Heart left ventricle (tissue), 13 donors: ENCODE results near the gene RAB6B.

ENCODE experiments used
- POLR2A ChIP-seq, 2 donors: fragments of 450-650 bp; IDR thresholded peaks; one replicate each; pipeline ENCODE4 v1.6.1; 2017; ENCODE audit warnings: antibody characterized with exemption in 2 of 2, mild to moderate bottlenecking in 2 of 2, moderate library complexity in 2 of 2
- TF ChIP-seq, protein P1 (sequence below), 12 donors: fragments of 200-600 bp; sonication (generic) in 4 of 12; IDR thresholded peaks; one replicate each; pipeline versions ENCODE4 v1.5.0 to v1.8.0; 2018 to 2022; ENCODE audit warnings: antibody characterized with exemption in 12 of 12, mild to moderate bottlenecking in 5 of 12
- donor health status: ischemic (EF 13 %, LVEDD 7.1; RV severe dilation, severe dysfunction).
- donor health status: DM: no; HTN: yes; CAD: no.
- donor health status: DM: no; HTN: no; CAD: no.
- donor health status: ischemic (EF 25% LVEDD 6.9; RV normal size, moderate dysfunction).
- donor health status: ischemic (EF 25% LVEDD 5.7; RV mildly dilated, moderate dysfunction).
- donor health status: ischemic (EF 35%, LVEDD 5.7; RV mildly dilated, moderate dysfunction).
- donor health status: nonischemic (EF 11% LVEDD 7.7; RV severe dilation, severe dysfunction).
- donor health status: DM: yes; HTN: yes; CAD: no.
- donor health status: PGD.
- donor health status: ischemic (EF 29% LVEDD 5.4; RV normal size, mild dysfunction).
- donor health status: nonischemic (EF 23%, LVEDD 6.1; RV moderate dilation, normal function).

DNA sequence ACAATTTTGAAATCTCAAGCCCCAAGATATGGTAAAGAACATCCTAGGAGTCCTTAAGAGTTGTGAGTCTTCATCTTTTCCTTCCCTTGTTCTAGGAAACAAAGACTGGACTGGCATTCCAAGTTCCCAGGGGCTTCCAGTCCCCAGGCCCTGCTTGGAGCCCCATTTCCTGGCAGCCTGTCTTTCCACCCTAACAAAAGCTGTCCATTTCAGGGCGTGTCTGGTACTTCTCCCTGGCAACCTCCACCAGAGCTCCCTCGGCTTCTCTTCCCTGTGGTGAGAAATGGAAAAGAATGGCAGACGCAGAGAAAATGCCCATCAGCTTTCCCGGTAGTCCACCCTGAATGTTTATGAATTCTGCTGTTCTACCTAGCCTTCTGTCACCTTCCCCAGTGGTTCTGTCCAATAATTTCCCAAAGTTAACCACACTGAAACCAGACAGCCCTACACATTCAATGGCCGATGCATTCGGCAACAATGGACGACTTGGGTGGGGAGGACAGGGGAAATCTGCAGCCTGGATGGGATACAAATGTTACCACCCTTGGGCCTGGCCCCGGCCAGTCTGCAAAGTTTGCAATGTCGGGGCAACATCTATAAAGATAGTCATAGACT is 6.8 kb downstream of the RAB6B start:
- TF ChIP-seq, protein P1, sequence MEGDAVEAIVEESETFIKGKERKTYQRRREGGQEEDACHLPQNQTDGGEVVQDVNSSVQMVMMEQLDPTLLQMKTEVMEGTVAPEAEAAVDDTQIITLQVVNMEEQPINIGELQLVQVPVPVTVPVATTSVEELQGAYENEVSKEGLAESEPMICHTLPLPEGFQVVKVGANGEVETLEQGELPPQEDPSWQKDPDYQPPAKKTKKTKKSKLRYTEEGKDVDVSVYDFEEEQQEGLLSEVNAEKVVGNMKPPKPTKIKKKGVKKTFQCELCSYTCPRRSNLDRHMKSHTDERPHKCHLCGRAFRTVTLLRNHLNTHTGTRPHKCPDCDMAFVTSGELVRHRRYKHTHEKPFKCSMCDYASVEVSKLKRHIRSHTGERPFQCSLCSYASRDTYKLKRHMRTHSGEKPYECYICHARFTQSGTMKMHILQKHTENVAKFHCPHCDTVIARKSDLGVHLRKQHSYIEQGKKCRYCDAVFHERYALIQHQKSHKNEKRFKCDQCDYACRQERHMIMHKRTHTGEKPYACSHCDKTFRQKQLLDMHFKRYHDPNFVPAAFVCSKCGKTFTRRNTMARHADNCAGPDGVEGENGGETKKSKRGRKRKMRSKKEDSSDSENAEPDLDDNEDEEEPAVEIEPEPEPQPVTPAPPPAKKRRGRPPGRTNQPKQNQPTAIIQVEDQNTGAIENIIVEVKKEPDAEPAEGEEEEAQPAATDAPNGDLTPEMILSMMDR (IDR thresholded peaks at IDR 0.05): no peak
- TF ChIP-seq POLR2A (IDR thresholded peaks at IDR 0.05): no peak
